ENCODE measurements around the gene OSBPL10.
"Not testable (repeated sequence)": the region's sequence is repeated elsewhere in the genome, so short reads cannot be mapped to it uniquely, and the experiment has no call there.

Gene OSBPL10

DNA sequence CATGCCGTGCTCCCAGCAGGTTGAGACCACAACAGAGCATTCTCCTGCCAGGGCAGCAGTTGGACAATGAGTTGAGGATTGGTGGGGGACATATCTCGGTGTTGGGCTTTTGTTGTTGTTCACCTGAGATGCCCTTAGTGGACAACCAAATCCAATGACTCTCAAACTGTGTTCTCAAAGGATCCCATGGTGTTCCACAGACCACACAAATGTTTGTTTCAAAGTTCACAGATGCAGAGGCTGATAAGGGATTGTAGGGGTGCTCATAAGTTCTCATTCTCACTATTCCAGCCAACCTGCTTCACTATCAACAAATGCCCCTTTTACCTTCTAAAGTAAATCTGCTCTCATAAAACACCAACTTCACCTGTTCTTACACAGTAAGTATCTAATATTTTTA lies 159.9 kb downstream of the OSBPL10 start:
- DNase-seq (ENCODE audit: extremely low read depth in 1 of 2, low read depth in 1 of 2) = no peak

DNA sequence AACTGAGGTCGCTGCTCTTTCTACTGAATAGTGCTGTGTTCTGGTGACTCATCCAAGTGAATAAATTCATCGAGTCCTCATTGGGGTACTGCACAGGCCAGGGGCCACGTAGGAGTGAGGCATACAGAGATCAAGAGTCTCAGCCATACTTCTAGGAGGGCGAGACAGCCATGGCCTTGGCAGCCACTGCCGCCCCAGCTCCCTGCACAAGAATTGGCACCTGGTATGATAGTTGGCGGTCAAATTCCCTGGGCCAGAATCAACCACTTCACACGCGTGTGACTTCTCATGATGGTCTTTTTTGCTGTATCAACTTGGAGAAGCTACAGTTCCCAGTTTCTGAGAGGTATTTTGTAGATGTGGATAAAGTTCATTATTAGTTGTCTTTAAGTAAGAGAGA lies 161.6 kb downstream of the OSBPL10 start:
- no peak for DNase-seq (ENCODE audit: extremely low read depth in 1 of 2, low read depth in 1 of 2)

DNA sequence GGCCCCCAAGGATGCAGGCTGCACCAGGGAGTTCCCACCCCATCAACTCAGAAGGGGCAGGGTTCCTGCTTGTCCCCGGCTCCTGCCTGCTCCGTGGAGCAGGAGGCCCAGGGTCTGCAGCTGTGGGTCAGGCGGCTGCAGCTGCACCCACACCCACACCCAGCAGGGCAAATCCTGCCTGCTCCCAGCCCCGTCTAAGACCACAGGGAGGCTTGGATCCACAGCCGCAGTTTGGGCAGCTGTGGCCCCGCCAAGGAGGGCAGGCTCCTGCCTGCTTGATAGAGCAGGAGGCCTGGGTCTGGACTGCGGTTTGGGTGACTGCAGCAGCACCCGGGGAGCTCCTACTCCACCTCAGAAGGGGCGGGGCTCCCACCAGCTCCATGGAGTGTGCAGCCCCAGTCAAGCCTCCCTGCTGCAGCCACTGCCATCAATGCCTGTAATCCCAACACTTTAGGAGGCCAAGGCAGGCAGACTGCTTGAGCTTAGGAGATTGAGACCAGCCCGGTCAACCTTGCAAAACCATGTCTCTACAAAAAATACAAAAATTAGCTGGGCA lies 163.6 kb downstream of the OSBPL10 start:
- no peak for DNase-seq (ENCODE audit: extremely low read depth in 1 of 2, low read depth in 1 of 2)

DNA sequence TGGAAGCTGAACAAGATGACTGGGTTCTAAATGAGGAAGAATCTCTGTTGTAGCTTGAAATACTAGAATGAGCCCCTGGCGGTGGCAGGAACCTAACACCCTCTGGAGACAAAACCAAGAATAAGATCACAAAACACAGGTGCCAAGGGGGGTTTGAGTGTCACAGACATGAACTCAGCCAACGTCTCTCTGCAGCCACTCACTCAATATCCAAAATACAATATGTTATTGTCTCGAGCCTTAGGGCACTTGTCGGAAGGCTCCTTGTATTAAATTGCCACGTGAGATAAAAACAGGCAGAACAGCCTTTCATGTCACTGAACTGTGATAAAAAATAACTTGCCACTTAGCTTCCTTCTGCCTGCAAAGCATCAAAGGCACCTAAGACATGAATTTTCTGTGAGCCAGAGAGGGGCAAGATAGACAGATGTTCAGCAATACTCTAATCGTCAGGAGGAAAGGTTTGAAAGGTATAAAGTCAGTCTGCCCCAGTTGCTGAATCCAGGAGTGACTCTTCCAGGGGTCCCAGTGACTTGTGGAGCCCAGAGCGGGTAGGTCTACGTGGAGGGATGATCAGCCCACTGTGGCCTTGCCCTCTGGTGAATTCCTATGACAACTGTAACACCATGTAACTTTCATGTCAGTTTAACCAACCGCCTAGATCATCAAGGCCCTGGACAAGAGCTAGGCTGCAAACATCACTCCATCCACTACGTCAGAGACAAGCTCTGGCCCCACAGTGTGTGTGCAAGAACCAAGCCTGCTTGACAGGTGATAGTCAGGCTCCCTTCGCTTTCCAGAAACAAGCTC lies 165.2 kb downstream of the OSBPL10 start:
- DNase-seq (ENCODE audit: extremely low read depth in 1 of 2, low read depth in 1 of 2) = no peak

DNA sequence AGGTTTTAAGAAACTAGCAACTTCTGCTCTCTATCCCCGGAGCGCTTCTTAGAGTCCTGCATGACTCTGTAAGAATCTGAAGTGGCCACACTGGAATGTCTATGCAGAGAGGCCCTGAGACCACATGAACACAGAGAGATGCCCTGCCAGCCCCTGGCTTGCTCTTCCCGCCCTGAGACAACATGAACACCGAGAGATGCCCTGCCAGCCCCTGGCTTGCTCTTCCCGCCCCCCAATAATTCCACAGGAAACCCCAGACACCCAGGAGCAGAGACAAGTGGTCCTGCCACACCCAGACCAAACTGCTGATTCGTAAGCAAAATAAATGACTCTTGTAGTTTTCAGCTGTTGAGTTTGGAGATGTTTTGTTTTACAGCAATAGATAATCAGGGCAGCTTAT lies 166.1 kb downstream of the OSBPL10 start:
- DNase-seq (ENCODE audit: extremely low read depth in 1 of 2, low read depth in 1 of 2) = no peak

DNA sequence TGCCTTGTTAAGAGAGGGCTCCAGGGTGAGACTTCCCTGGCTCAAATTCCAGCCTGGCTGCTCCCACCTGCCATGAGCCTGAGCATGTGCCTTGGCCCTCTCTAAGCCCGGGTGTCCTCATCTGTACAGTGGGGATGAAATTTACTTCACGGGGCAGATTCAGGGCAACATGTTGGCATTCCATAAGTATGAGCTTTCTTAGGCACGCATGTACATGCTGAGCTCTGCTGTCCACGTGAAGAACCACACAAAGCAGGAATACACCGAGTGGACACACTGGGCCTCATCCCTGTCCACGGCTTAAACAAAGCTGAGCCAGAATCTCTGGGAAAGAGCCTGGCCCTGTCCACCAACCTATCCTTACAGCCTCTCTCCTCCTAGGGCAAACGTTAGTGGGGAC lies 167.4 kb downstream of the OSBPL10 start:
- no peak for DNase-seq (ENCODE audit: extremely low read depth in 1 of 2, low read depth in 1 of 2)

DNA sequence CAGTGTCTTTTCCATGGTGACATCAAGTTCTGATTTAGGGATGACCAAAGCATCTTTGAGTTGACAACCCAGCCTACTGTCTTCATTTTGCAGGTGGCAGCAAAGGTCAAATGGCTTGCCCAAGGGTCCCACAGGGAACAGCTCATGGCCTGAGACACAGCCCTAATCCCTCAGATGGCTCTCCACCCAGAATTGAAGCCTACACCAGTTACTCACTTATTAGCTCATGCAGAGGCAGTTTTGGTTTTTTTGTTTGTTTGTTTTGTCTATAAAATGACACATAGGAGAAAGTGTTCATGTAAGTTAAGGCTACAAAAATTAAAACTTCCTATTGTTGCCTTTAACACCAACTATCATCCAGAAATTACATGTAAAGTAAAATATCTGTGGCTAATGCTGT lies 167.9 kb downstream of the OSBPL10 start:
- no peak for DNase-seq (ENCODE audit: extremely low read depth in 1 of 2, low read depth in 1 of 2)

DNA sequence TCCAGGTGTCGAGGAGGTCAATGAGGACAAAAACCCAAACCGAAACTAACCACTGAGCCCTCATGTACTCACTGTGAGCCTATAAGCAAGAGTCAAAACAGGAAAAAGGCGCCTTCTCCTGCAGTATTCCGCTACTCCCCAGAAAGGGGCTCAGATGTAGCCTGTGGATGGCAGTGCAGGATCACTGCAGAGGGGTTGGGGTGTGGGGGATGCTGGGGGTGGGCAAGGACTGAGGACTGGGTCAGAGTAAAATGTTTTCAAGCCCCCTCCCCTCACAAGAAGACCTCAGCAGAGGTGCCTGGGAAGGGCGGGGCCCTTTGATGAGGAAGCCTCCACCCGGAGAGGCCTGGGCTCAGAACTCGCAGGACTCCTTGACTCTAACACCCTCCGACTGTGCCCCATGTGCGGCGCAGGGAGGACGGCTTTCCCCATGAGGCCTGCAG lies 170.1 kb downstream of the OSBPL10 start:
- no peak for DNase-seq (ENCODE audit: extremely low read depth in 1 of 2, low read depth in 1 of 2)

DNA sequence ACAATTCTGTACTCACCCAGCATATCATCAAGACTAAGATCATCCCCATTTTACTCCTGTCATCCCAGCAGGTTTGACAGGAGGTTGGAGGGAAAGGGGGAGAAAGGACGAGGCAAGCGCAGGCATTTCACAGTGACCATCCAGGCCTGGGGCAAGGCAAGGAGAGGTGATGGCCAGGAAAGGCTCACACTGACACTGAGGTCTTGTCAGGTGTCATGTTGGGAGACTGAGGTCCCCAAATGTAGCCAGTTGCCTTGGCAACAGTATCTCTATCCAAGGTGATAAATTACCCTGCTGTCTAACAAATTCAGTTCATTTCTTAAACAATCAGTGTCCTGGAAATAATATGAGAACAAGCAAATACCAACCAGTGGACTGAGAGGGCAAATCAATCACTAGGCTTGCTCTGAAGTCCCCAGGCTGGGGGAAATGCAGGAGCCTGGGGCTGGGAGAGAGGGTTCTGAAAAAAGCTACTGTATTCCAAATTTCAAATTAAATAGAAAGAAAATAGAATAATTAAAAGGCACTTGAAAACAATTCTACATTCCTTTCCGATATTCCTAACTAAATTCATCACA lies 172.8 kb downstream of the OSBPL10 start:
- DNase-seq (ENCODE audit: extremely low read depth in 1 of 2, low read depth in 1 of 2) = no peak

DNA sequence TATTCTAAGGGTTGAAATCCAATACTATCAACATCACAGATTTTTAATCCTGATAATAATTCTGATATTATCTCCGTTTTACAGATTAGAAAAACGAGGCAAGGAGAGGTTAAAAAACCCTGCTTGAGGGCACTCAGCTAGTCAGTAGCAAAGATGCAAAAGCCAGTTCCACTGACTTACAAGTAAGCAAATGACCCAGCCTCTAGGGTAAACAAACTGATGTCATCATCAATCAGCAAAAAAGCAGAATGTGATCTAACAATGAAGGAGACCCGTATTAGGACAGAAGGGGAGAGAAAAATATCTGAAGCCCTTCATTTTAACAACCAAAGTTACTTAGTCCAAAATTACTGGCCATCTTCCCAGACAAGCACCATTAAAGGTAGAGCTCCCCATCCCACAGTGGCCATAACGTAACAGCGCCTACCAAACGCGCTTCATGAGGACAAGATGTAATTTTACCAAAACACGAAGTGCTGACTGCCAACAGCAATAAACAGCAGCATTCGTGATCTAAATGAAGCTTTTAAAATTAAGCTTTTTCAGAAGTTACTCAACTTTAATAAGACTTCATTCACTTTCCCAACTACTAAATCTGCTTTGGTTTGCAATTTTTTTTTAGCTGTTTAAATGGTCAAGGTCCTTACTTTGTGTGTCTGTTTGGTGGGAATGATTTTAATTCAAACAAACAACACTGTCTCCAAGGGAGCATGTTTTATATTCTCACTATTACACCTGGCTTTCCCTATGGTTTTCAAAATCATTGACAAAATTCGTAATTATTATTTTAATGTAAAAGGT lies 176.6 kb downstream of the OSBPL10 start:
- no peak for DNase-seq (ENCODE audit: extremely low read depth in 1 of 2, low read depth in 1 of 2)

DNA sequence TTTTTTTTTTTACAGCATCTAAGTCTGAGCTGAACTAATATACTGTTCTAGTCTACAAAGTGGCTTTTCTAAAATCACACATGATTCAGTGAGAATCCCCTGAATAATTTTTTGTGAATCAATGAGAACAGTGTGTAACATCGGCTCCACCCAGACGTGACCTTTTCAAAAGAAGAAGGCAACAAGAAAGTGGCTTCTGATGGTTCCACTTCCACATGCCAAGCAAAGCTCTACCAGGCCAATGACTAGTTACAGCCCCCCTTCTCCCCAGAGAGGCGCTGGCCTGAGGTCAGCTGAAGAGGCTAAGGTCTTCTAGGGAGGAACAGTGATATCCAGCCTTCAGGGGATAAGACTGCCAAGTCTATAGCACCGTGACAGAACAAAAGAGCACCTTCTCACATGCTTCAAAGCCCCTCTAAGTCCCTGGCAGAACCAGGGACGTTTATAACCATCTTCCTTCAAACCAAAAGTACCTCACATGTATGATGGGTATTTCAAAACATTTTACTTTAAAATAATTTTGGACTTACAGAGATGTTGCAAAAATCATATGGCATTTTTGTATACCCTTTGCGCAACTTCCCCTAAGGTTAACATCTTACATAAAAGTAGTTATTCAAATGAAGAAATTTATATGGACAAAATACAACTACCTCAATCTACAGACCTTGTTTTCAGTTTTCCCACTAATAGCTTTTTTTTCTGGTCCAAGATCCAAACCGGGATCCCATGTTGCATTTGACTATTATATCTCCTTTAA lies 177.9 kb downstream of the OSBPL10 start:
- no peak for DNase-seq (ENCODE audit: extremely low read depth in 1 of 2, low read depth in 1 of 2)

DNA sequence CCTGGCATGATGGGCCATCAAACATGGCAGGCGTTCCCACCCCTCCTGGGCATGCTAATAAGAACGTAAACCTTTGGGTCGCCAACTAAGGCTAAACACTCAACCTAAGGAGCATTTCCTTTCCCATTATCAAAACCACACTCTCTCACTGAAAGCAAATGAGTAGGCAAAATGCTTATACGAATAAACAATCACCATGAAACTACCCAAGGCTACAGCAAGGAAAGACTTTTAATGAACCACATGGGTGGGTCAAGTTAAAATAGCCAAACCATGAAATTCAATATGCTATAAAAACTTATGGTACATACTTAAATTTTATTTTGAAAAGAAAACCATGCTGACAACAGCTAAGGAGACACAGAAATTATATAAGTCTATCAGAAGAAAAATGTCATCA lies 180.6 kb downstream of the OSBPL10 start:
- no peak for DNase-seq (ENCODE audit: extremely low read depth in 1 of 2, low read depth in 1 of 2)

DNA sequence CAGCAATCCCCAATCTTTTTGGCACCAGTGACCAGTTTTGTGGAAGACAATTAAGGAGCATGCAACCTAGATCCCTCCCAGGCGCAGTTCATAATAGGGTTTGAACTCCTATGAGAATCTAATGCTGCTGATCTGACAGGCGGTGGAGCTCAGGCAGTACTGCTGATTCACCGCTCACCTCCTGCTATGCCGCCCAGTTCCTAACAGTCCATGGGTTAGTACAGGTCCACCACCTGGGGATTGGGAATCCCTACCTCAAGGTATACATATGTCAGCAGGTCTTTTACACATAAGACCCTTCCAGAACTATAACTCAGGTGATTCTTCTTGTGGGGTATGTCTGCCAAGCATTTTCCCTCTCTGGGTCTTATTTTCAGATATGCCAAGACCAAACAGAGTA lies 182.2 kb downstream of the OSBPL10 start:
- no peak for DNase-seq (ENCODE audit: extremely low read depth in 1 of 2, low read depth in 1 of 2)

DNA sequence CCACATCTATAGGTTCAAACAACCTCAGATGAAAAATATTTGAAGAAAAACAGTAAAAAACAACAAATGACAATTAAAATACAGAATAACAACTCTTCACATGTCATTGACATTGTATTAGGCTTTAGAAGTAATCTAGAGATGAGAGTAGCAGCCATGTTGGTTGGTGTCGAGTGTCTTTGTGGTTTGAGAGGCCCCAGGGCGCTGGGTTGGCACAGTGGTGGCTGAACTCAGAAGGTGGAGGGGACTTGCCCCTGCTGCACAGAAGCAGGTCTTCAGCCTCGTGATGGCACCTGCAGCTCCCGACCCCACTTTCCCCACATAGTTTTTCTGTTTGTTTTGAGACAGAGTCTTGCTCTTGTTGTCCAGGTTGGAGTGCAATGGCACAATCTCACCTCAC lies 187.2 kb downstream of the OSBPL10 start:
- DNase-seq (ENCODE audit: extremely low read depth in 1 of 2, low read depth in 1 of 2) = no peak

DNA sequence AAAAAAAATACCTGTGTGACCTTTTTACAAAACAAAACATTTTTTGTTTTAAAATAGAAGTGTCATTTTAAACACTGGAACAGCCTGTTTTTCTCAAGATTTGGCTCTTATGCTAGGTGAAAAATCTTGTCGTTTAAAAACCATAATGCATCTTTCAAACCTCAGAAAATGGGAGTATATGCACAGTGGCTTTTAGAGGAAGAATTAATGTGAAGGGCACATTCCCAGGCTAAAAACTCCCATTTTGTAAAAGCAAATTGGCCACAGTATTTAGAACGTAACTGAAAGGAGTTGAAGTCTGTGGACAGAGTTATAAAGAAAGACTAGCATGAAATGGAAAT lies 190.0 kb downstream of the OSBPL10 start:
- DNase-seq (ENCODE audit: extremely low read depth in 1 of 2, low read depth in 1 of 2) = no peak

DNA sequence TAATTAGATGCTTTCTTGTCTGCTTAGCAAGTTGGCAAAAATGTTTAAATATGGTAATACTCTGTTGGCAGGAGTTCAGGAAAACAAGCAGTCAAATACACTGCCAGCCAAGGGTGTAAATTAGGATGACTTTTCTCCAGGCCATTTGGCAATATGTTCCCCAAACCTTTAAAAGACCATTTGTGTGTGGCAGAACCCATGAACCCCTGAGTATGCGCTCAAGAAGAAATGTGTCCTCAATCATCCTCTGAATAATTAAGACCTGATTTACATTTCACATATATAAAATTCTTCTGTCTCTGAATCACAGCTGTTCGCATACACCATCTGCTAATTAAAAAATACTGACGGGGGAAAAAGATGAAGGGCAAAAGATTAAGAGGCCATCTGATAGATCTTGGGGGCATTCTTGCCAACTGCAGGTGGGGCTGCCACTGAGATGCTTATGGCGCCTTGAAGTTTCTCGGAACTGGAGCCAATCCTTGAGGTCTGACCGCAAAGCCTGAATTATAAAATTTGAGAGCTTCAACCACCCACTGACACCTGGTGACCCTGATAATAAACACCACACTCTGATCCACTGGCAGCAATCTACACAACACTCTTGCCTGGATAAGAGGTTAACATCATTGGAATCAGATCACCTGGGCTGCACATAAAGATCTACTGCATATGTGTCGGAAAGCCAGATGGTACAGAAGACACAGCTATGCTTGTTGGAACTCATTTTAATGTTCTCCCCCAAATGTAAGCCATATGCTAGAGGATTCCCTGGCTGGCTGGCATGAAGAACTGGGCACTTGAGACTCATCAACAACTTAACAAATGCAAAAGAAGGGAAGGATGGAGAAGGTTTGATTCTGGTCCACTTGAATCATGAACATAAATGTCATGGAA lies 190.6 kb downstream of the OSBPL10 start:
- DNase-seq (ENCODE audit: extremely low read depth in 1 of 2, low read depth in 1 of 2) = no peak

DNA sequence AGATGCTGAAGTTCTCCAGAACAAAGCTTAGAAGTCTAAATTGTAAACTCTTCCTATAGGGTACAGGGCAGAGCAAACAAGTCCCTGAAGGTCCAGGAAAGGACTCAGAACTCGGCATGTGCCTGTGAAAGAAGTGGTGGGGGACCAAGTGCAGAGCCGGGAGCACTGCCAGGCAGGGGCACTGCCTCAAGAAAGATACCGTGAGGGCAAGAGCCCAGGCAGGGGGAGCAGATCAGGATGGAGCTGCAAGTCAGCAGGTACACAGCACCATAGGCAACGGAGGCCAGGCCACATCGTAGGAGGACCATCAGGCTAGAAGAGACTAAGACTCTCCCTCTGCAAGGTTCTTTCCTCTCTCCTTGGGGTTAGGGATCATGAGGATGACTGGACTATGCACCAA lies 191.6 kb downstream of the OSBPL10 start:
- DNase-seq (ENCODE audit: extremely low read depth in 1 of 2, low read depth in 1 of 2) = no peak

DNA sequence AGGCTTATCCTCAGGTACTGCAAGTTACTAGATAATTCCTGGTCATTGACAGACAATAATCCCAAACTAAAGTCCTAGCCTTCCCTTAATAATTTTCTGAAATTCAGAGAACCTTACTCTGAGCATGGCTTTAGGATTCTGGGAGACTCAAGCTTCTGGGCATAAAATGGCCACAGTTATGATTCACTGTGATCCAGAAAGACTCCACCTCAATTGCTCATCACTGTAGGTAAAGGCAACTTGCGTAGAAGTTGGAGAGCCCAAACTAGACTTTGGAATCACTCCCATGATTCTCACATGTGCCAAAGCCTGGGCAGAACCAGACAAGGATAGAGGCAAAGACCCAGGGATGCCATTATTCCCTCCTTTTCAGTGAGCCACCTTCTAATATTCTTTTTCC lies 195.3 kb downstream of the OSBPL10 start:
- no peak for DNase-seq (ENCODE audit: extremely low read depth in 1 of 2, low read depth in 1 of 2)

DNA sequence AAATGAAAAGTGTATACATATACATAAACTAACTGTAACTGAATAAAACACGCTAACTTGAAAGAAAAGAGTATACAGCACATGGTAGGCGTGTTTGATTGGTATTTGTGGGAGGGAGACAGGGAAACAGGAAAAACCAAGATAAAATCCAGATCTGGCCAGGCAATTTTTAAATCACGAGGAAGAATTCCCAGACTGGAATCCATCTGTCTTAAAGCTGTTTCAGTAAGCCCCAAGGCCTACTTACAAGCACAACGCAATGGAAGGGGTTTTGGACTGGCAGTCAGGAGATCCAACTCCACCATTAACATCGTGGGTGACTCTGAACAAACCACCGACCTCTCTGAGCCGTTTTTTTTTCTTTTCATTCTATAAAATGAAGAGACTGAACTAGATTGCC lies 195.8 kb downstream of the OSBPL10 start:
- no peak for DNase-seq (ENCODE audit: extremely low read depth in 1 of 2, low read depth in 1 of 2)

DNA sequence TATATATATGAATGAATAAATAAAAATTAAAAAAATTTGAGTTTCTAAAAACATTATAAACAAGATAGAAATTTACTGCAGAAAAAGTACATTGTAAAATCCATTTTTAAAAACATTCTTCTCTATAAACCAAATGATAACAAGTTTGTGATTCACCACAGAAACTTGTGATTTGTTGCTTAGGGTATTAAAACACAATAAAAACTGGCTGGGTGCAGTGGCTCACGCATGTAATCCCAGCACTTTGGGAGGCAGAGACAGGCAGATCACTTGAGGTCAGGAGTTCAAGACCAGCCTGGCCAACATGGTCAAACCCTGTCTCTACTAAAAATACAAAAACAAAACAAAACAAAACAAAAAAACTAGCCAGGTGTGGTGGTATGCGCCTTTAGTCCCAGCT lies 197.2 kb downstream of the OSBPL10 start:
- not testable (repeated sequence) for DNase-seq (ENCODE audit: extremely low read depth in 1 of 2, low read depth in 1 of 2)
